ENCODE data around the gene ZNF628. TPM values are rescaled to one million over a fixed set of nuclear protein-coding genes. Genes with fewer than 3 reads are reported as not detected.

Gene ZNF628
- total RNA-seq, 1 experiment from 2014 or later: 21.7 TPM

DNA sequence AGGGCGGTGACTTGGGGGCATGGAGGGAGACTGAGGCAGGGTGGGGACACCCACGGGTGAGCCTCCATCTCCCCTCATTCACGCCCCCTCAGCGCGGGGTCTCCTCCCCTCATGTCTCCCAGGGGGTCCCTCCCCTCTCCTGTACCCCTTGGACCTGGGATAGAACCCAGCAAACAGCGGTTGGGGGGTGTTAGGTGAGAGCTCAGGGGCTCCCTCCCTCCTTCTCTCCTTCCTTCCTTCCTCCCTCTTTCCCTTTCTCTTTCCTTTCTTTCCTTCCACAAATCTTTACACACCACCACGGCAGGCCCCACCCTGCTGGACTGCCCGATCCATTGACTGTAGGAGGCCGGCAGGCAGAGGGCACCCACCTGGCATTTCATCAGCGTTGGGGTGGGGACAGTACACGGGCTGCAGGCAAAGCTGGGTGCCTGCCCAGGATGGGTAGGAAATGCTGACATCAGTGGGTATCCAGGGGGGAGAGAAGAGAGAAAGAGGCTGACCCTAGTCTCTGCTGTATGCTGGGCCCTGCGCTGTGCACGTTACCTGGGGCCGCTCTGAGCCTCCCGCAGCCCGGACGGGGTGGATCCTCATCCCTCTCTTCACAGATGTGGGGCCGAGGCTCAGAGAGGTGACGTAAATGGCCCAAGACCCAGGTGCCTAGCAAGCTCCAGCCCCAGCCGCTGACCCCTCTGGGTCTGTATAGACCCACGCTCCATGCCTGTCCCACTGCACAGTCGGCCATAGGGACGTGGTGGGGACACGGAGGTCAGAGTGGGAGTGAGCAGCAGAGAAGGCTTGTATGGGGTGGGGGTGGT is 15.3 kb downstream of the ZNF628 start:
- TF ChIP-seq, protein P1, sequence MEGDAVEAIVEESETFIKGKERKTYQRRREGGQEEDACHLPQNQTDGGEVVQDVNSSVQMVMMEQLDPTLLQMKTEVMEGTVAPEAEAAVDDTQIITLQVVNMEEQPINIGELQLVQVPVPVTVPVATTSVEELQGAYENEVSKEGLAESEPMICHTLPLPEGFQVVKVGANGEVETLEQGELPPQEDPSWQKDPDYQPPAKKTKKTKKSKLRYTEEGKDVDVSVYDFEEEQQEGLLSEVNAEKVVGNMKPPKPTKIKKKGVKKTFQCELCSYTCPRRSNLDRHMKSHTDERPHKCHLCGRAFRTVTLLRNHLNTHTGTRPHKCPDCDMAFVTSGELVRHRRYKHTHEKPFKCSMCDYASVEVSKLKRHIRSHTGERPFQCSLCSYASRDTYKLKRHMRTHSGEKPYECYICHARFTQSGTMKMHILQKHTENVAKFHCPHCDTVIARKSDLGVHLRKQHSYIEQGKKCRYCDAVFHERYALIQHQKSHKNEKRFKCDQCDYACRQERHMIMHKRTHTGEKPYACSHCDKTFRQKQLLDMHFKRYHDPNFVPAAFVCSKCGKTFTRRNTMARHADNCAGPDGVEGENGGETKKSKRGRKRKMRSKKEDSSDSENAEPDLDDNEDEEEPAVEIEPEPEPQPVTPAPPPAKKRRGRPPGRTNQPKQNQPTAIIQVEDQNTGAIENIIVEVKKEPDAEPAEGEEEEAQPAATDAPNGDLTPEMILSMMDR (IDR thresholded peaks at IDR 0.05): no peak
- TF ChIP-seq TCF7L2 (IDR thresholded peaks at IDR 0.05; ENCODE audit: low read depth, low read length) (no peak), POLR2AphosphoS5 (IDR thresholded peaks at IDR 0.05; ENCODE audit: low read depth, low read length) (no peak), SIN3A (IDR thresholded peaks at IDR 0.05; ENCODE audit: borderline replicate concordance, insufficient read depth, low read depth, low read length) (no peak)
- TF ChIP-seq, protein P2, sequence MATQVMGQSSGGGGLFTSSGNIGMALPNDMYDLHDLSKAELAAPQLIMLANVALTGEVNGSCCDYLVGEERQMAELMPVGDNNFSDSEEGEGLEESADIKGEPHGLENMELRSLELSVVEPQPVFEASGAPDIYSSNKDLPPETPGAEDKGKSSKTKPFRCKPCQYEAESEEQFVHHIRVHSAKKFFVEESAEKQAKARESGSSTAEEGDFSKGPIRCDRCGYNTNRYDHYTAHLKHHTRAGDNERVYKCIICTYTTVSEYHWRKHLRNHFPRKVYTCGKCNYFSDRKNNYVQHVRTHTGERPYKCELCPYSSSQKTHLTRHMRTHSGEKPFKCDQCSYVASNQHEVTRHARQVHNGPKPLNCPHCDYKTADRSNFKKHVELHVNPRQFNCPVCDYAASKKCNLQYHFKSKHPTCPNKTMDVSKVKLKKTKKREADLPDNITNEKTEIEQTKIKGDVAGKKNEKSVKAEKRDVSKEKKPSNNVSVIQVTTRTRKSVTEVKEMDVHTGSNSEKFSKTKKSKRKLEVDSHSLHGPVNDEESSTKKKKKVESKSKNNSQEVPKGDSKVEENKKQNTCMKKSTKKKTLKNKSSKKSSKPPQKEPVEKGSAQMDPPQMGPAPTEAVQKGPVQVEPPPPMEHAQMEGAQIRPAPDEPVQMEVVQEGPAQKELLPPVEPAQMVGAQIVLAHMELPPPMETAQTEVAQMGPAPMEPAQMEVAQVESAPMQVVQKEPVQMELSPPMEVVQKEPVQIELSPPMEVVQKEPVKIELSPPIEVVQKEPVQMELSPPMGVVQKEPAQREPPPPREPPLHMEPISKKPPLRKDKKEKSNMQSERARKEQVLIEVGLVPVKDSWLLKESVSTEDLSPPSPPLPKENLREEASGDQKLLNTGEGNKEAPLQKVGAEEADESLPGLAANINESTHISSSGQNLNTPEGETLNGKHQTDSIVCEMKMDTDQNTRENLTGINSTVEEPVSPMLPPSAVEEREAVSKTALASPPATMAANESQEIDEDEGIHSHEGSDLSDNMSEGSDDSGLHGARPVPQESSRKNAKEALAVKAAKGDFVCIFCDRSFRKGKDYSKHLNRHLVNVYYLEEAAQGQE (IDR thresholded peaks at IDR 0.05; ENCODE audit: insufficient read depth in 1 of 2, low read depth in 2 of 2, low read length in 1 of 2): no peak
- in situ Hi-C loops (cut with HindIII; ENCODE audit: low pct_unique_long_range_greater_than_20kb, low sequenced_read_pairs) (no loop called here), intact Hi-C loops (cut with micrococcal nuclease; ENCODE audit: unreplicated experiment) (no loop called here)
- DNase-seq (ENCODE audit: low read depth, low spot score) (no peak), ATAC-seq (0 out of 2 replicates have a peak, but pooled peaks have one; percentile 3)
- ChIA-PET POLR2A (interaction anchor here (0.7 to 1.0 kb wide), 2 partner anchors 15 to 133 kb away, joined by 3 to 5 read pairs; no protein-coding TSS in a partner anchor), CTCF (interaction anchor here (1.2 kb wide), 1 partner anchor 24 kb away, joined by 4 read pairs; no protein-coding TSS in a partner anchor)
- peaks cover 59% of the 10 kb centered on the region for H3K4me1 ChIP-seq (ENCODE audit: control insufficient read depth, insufficient read depth, low read length)
- no peak overlapping the region for H3K4me3 ChIP-seq (ENCODE audit: low read depth in 2 of 2, low read length in 2 of 2)
- no peaks in the 10 kb centered on the region for H3K36me3 ChIP-seq (ENCODE audit: control insufficient read depth, insufficient read depth, low read length)
- peak overlapping the region; percentile 64 for H3K27ac ChIP-seq (ENCODE audit: low read length)
- H3K27me3 ChIP-seq (ENCODE audit: control insufficient read depth, insufficient read depth, low read length): no peaks in the 10 kb centered on the region
- no peaks in the 10 kb centered on the region for H3K9me3 ChIP-seq (ENCODE audit: control insufficient read depth, insufficient read depth, low read depth, low read length)
- BruUV-seq (replicated peaks): no TSS peak

DNA sequence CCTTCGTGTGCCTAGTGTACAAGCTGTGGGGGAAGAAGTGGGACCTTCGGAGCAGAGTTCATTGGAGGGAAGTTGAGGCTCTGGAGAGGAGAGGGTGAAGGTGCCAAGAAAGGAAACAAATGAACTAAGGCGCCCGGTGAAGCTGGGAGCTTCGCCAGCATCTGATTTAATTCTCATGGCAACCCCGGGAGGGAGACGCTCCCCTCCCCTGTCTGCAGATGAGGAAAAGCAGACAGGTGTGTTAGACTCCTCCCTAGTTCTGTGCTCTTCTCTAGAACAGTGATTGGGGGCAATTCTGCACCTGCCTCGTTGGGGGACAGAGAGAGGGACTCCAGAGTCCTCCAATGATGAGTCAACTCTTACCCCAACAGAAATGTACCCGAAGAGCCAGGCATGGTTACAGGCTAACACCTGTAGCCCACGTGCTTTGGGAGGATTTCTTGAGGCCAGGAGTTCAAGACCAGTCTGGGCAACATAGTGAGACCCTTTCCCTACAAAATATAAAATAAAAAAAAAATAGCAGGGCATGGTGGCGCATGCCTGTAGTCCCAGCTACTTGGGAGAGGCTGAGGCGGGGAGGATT is 16.0 kb downstream of the ZNF628 start:
- ChIA-PET CTCF (interaction anchor here (0.5 to 1.4 kb wide), 2 partner anchors 12 to 144 kb away, joined by 5 to 7 read pairs; no protein-coding TSS in a partner anchor), POLR2A (interaction anchor here (1.0 kb wide), 1 partner anchor 16 kb away, joined by 3 read pairs; no protein-coding TSS in a partner anchor)
- Histone ChIP-seq H3K27ac (ENCODE audit: low read length) (peak overlapping the region; percentile 64; the same call in 1 of the 2 replicates), H3K4me3 (ENCODE audit: low read depth in 2 of 2, low read length in 2 of 2) (no peak overlapping the region), H3K4me1 (ENCODE audit: control insufficient read depth, insufficient read depth, low read length) (peaks cover 52% of the 10 kb centered on the region), H3K27me3 (ENCODE audit: control insufficient read depth, insufficient read depth, low read length) (no peaks in the 10 kb centered on the region), H3K36me3 (ENCODE audit: control insufficient read depth, insufficient read depth, low read length) (no peaks in the 10 kb centered on the region), H3K9me3 (ENCODE audit: control insufficient read depth, insufficient read depth, low read depth, low read length) (no peaks in the 10 kb centered on the region)
- no peak for DNase-seq (ENCODE audit: low read depth, low spot score)
- in situ Hi-C loops (cut with HindIII; ENCODE audit: low pct_unique_long_range_greater_than_20kb, low sequenced_read_pairs): no loop called here
- TSS peak; percentile 73 for BruUV-seq (replicated peaks)
- intact Hi-C loops (cut with micrococcal nuclease; ENCODE audit: unreplicated experiment): no loop called here
- no peak for ATAC-seq
- no peak for TF ChIP-seq POLR2AphosphoS5 (IDR thresholded peaks at IDR 0.05; ENCODE audit: low read depth, low read length)
